Suprapubic skin (tissue), 4 donors: ENCODE data around the gene UGT1A8. TPM values are rescaled to one million over a fixed set of nuclear protein-coding genes. Genes with fewer than 3 reads are reported as not detected.

Source experiments
- DNase-seq, 2 donors: peaks; one replicate each; pipeline ENCODE4 v3.0.0-alpha.2; 2019; ENCODE audit warnings: low spot score in 2 of 2
- H3K27ac ChIP-seq: fragments of 200-600 bp; sonication (generic); one replicate; pipeline ENCODE4 v1.5.1; 2019
- H3K27me3 ChIP-seq: fragments of 200-600 bp; sonication (generic); one replicate; pipeline ENCODE4 v1.5.1; 2019
- H3K36me3 ChIP-seq: fragments of 200-600 bp; sonication (generic); one replicate; pipeline ENCODE4 v1.5.1; 2019
- H3K4me1 ChIP-seq: fragments of 200-600 bp; sonication (generic); one replicate; pipeline ENCODE4 v1.5.1; 2019
- H3K4me3 ChIP-seq: fragments of 200-600 bp; sonication (generic); one replicate; pipeline ENCODE4 v1.5.1; 2019; ENCODE audit warnings: mild to moderate bottlenecking
- H3K9me3 ChIP-seq: fragments of 200-600 bp; sonication (generic); one replicate; pipeline ENCODE4 v1.5.1; 2019
- EP300 ChIP-seq: sonication (generic); formaldehyde crosslinking; IDR thresholded peaks from one replicate; pipeline ENCODE4 v1.6.1; 2017; ENCODE audit warnings: antibody characterized with exemption
- POLR2A ChIP-seq, 2 donors: fragments of 450-650 bp; IDR thresholded peaks; one replicate each; pipeline ENCODE4 v1.6.1; 2017; ENCODE audit warnings: antibody characterized with exemption in 2 of 2, mild to moderate bottlenecking in 2 of 2, moderate library complexity in 2 of 2
- POLR2AphosphoS5 ChIP-seq, 3 donors: sonication (generic); formaldehyde crosslinking; IDR thresholded peaks; one replicate each; pipeline ENCODE4 v1.6.1; 2017; ENCODE audit warnings: antibody characterized with exemption in 3 of 3
- WGBS: methylation state at CpG from one replicate; pipeline ENCODE4 v1.1.5; 2018; 5-methylcytosine and 5-hydroxymethylcytosine counted together
- total RNA-seq, 4 donors: library from RNA; depleted of rRNA; stranded (reverse); fragments of >200 nt; gene quantifications; one replicate each; pipeline ENCODE4 v1.1.0, GENCODE V29; 2016
- TF ChIP-seq, protein P1 (sequence below), 2 donors: fragments of 200-600 bp in 1 of 2; fragments of 450-650 bp in 1 of 2; sonication (generic) in 1 of 2; IDR thresholded peaks; one replicate each; pipeline ENCODE4 v1.5.1; 2016 to 2019; ENCODE audit warnings: antibody characterized with exemption in 2 of 2, mild to moderate bottlenecking in 1 of 2, moderate library complexity in 1 of 2

UGT1A8 gene
- total RNA-seq, 4 donors from 2014 or later = 0.47 TPM; not detected in 3

DNA sequence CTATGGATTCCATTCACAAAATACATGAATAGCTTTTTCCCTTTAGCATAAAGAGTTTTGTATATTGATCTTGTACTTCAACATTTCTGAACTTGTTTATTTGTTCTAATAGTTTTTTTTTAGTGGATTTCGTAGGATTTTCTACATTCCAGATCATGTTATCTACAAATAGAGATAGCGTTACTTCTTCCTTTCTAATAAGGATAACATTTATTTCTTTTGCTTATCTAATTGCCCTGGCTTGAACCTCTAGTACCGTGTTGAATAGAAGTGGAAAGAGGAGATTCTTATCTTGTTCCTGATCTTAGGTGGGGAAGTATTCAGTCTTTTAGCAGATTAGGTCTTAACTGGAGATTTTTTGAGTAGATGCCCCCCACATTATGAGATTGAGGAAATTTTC is 84.8 kb downstream of the UGT1A8 start:
- TF ChIP-seq POLR2AphosphoS5 (IDR thresholded peaks at IDR 0.05) = no peak
- TF ChIP-seq POLR2A (IDR thresholded peaks at IDR 0.05) = no peak
- TF ChIP-seq EP300 = no peak
- TF ChIP-seq, protein P1, sequence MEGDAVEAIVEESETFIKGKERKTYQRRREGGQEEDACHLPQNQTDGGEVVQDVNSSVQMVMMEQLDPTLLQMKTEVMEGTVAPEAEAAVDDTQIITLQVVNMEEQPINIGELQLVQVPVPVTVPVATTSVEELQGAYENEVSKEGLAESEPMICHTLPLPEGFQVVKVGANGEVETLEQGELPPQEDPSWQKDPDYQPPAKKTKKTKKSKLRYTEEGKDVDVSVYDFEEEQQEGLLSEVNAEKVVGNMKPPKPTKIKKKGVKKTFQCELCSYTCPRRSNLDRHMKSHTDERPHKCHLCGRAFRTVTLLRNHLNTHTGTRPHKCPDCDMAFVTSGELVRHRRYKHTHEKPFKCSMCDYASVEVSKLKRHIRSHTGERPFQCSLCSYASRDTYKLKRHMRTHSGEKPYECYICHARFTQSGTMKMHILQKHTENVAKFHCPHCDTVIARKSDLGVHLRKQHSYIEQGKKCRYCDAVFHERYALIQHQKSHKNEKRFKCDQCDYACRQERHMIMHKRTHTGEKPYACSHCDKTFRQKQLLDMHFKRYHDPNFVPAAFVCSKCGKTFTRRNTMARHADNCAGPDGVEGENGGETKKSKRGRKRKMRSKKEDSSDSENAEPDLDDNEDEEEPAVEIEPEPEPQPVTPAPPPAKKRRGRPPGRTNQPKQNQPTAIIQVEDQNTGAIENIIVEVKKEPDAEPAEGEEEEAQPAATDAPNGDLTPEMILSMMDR (IDR thresholded peaks at IDR 0.05) = no peak
- H3K36me3 ChIP-seq = no peaks in the 10 kb centered on the region
- WGBS = 55% methylated on average over 3 of the region's 3 CpGs
- no peaks in the 10 kb centered on the region for H3K9me3 ChIP-seq
- H3K4me1 ChIP-seq = peaks cover 34% of the 10 kb centered on the region
- H3K27me3 ChIP-seq = no peaks in the 10 kb centered on the region
- H3K4me3 ChIP-seq = no peak overlapping the region
- no peak for DNase-seq
- H3K27ac ChIP-seq = no peak overlapping the region

DNA sequence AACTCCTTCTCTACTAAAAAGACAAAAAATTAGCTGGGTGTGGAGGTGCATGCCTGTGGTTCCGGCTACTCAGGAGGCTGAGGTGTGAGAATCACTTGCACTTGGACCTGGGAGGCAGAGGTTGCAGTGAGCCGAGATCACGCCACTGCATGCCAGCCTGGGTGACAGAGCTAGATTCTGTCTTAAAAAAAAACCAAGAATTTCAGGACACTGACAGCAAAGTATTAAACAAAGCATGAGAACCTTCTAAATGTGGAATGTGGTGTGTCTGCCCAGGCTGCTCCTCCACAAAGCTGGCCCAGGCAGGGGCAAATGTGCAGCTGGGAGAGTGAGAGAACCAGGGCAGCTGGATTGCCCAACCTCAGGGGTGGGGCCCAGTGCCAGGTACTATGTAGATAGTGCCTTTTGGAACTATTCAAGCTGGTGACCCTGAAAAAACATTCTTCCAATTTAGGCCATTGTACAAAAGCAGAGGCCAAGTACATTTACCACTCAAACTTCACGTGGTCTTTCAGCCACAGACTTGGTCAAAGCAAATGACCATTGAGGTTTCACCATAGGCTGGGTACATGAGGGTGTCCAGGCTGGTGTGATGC is 88.6 kb downstream of the UGT1A8 start:
- TF ChIP-seq EP300 = no peak
- TF ChIP-seq POLR2AphosphoS5 (IDR thresholded peaks at IDR 0.05) = no peak
- TF ChIP-seq, protein P1 (IDR thresholded peaks at IDR 0.05) = no peak
- no peak for TF ChIP-seq POLR2A (IDR thresholded peaks at IDR 0.05)
- Histone ChIP-seq H3K4me3 (no peak overlapping the region), H3K9me3 (no peaks in the 10 kb centered on the region), H3K4me1 (peaks cover 28% of the 10 kb centered on the region), H3K27ac (peak overlapping the region; percentile 60), H3K27me3 (no peaks in the 10 kb centered on the region), H3K36me3 (no peaks in the 10 kb centered on the region)
- 49% methylated on average over 4 of the region's 4 CpGs for WGBS
- DNase-seq = no peak

DNA sequence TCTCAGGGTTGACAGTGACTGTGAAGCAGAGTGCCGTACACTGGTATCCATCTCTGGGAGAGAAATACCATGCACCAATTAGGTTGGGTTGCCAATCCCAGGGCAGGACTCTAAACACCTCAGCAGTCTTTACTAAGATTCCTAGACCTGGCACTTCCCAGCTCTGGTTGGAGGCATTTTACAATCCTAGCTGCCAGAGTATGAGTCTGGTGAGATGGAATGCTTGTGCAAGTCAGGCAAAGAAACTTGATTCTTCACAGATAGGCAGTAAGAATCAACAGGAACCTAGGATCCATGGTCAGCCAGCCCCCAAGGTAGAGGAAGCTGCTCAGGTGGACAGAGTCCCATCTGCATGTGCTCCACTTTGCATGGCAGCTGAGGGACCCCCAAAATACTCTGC is 89.3 kb downstream of the UGT1A8 start:
- H3K27ac ChIP-seq = peak overlapping the region; percentile 60
- 71% methylated on average over 1 of the region's 1 CpG for WGBS
- H3K4me3 ChIP-seq = no peak overlapping the region
- no peak for DNase-seq
- TF ChIP-seq, protein P1 (IDR thresholded peaks at IDR 0.05) = no peak
- no peak for TF ChIP-seq EP300
- TF ChIP-seq POLR2AphosphoS5 (IDR thresholded peaks at IDR 0.05) = no peak
- TF ChIP-seq POLR2A (IDR thresholded peaks at IDR 0.05) = no peak
- no peaks in the 10 kb centered on the region for H3K27me3 ChIP-seq
- no peaks in the 10 kb centered on the region for H3K36me3 ChIP-seq
- peaks cover 28% of the 10 kb centered on the region for H3K4me1 ChIP-seq
- no peaks in the 10 kb centered on the region for H3K9me3 ChIP-seq

DNA sequence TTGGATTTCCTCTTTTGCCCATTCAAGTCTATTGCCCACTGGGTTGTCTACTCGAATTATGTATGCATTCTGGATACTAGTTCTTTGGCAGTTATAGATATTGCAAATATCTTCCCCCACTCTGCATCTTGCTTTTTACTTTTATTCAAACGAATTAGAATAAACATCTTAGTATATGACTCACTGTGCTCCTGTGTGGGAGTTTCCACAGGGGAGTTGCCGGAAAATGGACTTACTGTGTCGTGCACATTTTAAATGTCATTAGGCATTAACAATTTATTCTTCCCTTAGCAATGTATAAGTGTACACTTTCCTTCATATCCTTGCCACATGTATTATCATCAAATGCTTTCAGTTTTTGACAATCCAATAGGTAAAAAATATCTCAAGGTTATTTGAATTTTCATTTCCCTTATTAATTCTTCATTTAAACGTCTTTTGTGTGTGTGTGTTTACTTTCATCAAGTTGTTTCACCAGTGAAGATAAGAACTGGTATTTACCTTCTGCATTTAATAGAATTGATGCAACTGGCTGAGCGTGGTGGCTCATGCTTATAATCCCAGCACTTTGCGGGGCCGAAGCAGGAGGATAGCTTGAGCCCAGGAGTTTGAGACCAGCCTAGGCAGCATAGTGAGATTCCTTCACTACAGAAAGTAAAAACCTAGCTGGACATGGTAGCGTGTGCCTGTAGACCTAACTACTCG is 90.7 kb downstream of the UGT1A8 start:
- DNase-seq = no peak
- H3K36me3 ChIP-seq = no peaks in the 10 kb centered on the region
- H3K9me3 ChIP-seq = no peaks in the 10 kb centered on the region
- H3K27me3 ChIP-seq = no peaks in the 10 kb centered on the region
- no peak overlapping the region for H3K4me3 ChIP-seq
- WGBS = 59% methylated on average over 10 of the region's 10 CpGs
- TF ChIP-seq POLR2AphosphoS5 (IDR thresholded peaks at IDR 0.05) (no peak), EP300 (no peak), POLR2A (IDR thresholded peaks at IDR 0.05) (no peak)
- TF ChIP-seq, protein P1 (IDR thresholded peaks at IDR 0.05) = no peak
- H3K27ac ChIP-seq = no peak overlapping the region
- peaks cover 28% of the 10 kb centered on the region for H3K4me1 ChIP-seq

DNA sequence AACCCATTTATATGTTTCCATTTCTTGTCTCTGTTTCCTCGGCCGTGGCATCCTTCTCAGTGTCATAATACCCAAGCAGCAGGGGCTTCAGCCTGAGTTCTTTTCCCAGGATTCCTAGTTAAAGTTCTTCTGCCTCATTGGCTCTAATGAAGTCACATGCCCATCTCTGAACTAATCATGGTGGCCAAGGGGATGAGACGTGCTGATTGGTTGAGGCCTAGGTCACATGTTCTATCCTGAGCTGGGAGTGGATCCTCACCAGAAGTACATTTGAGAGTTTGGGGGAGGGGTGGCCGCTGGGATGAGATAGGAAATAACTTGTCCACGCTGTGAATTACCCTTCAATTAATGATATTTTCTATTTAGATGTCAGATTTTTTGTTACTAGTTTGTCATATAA is 91.5 kb downstream of the UGT1A8 start:
- Histone ChIP-seq H3K27me3 (no peaks in the 10 kb centered on the region), H3K36me3 (no peaks in the 10 kb centered on the region), H3K4me1 (peaks cover 28% of the 10 kb centered on the region), H3K27ac (no peak overlapping the region), H3K4me3 (no peak overlapping the region), H3K9me3 (no peaks in the 10 kb centered on the region)
- 88% methylated on average over 5 of the region's 5 CpGs for WGBS
- no peak for DNase-seq
- TF ChIP-seq EP300 (no peak), POLR2A (IDR thresholded peaks at IDR 0.05) (no peak), POLR2AphosphoS5 (IDR thresholded peaks at IDR 0.05) (no peak)
- TF ChIP-seq, protein P1 (IDR thresholded peaks at IDR 0.05) = no peak
